Measurements from ENCODE around the gene HNRNPA2B1.

The HNRNPA2B1 gene

DNA sequence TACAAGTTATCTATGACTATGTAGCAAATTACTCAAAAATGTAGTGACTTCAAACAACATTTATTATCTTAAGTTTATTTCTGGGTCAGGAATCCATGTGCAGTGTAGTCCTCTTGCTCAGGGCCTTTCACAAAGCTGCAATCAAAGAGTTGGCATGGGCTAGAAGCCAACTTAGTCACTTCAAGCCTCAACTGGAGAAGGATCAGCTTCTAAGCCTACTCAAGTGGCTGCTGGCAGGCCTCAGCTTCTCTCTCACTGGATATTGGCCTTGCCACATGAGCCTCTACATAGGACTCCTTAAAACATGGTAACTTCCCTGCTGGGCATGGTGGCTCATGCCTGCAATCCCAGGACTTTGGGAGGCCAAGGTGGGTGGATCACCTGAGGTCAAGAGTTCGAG, 53.5 kb downstream of the HNRNPA2B1 start:
- DNase-seq (ENCODE audit: low spot score): no peak

DNA sequence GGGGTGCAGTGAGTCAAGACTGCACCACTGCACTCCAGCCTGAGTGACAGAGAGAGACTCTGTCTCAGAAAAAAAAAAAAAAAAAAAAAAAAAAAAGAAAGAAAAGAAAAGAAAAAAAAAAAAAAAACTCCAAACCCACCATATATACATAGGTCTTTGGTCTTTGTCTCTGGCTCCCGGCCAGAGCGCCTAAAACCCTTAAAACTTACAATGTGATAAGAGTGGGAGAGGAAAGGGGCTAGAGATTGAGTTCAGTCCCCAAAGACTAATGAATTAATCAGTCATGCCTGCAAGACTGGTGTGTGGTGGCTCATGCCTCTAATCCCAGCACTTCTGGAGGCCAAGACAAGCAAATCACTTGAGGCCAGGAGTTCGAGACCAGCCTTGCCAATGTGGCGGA, 55.3 kb downstream of the HNRNPA2B1 start:
- no peak for DNase-seq (ENCODE audit: low spot score)

DNA sequence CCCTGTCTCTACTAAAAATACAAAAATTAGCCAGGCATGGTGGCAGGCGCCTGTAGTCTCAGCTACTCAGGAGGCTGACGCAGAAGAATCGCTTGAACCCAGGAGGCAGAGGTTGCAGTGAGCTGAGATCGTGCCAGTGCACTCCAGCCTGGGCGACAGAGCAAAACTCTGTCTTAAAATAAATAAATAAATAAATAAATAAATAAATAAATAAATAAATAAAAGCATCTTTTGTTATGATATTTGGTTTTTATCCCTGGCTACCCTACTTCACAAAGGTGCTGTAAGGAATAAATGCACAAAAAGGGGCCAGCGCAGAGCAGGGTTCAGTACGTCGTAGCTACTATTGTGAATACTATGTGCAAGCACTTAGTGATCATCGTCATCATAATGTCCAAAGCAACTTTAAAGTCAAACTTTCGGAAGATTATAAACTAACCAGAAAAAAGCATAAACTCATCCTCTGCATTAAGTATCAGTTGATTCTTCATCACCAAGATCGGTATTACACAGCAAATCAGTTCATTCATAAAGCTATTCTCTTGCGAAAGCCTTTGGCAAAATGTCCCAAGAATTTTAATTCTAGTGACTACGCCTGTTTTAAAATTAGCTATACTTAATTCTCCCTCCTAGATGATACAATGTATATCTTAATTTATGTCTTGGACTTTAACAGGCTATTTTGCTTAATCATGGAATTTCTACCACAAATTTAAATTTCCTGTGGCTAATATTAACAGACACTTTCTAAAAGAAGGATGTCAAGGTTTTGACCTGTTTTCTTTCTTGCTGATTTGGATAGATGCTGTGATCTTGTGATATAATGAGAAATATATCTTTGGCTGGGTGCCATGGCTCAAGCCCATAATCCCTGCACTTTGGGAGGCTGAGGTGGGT, 56.1 kb downstream of the HNRNPA2B1 start:
- no peak for DNase-seq (ENCODE audit: low spot score)

DNA sequence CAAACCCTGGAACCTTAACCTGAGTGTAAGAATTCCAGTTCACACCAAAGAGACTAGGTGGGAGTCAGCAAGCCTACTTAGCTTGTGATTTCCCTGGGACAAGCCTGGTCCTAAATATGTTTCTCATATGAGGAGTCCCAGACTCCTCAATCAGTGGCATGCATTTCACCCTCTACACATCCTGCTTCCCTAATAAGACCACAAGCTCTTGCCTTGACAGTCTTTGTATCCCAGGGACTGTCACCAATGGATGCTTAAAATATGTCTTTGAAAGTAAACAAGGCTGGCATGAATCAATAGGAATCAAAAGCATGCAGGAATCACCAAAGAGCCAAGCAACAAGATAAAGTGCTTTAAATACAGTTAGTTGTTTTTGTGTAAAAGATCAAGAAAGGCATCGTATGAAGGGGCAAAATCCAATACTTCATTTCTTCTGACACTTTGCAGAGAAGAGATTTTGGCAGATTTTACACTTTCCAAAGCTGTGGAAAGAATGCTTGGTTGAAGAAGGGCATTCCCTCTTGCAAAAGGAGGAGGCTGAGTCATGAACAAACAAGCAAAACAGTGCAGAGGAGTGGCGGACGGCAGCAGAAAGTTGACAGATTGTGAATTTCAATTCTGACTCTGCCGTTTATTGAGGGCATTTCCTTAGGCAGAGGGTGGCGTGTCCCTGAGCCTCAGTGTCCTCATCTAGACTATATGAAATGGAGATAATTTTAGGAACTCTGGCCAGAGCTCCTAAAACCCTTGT, 57.1 kb downstream of the HNRNPA2B1 start:
- DNase-seq (ENCODE audit: low spot score): no peak

DNA sequence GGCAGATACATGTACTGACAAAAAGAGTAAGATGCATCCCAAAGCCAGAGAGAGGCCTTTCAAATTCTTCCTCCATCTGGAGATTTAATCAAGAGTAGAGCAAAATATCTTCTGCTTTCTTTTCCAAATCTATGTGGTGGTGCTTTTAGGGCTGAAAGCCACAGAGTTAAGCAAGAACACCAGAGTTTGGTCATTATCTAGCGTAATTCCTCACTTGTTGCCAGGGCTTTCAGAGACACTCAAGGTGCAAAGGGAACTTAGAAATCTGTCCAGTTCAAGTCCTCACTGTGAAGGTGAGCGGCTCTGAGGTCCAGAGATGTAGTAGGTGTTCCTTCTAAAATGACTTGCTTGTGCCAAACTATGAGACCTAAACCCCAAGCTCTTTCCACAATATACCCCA, 59.5 kb downstream of the HNRNPA2B1 start:
- DNase-seq (ENCODE audit: low spot score): no peak

DNA sequence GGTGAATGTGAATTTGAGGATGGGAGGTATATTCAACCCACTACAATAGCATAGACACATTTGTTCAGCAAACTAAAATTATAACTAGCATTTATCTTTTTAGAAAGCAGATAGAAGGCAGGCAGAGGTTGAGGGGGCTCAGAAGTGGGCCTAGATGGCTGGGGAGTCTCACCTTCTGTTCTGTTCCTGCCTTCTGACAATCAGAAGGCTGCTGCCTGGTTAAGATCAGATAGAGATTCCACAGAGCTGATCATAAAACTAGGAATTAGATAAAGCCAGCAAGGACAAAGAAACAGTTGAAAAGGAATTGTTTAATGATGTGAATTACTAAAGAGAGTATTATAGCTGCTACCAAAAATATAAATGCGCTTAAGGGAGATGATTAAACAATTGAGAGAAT, 60.2 kb downstream of the HNRNPA2B1 start:
- DNase-seq (ENCODE audit: low spot score): no peak

Measured in Ammon's horn (tissue), 1 donor.